IMR-90 (cell line): ENCODE results near the gene ENAM.
A peak's percentile ranks its signal among the peaks of the same experiment; 100 is the strongest.

Source experiments
- CEBPB ChIP-seq: IDR thresholded peaks from 2 replicates; pipeline ENCODE4 v1.6.1; 2012; ENCODE audit warnings: low read depth, low read length, improper control_type of control experiment
- FOS ChIP-seq: fragments of 150-350 bp; IDR thresholded peaks from 2 replicates; pipeline ENCODE4 v1.6.1; 2016; ENCODE audit warnings: low read depth, low read length
- RAD21 ChIP-seq: IDR thresholded peaks from 2 replicates; pipeline ENCODE4 v1.6.1; 2012; ENCODE audit warnings: low read length, improper control_type of control experiment
- TF ChIP-seq, protein P1 (sequence below): conservative IDR thresholded peaks from 2 replicates; pipeline ENCODE4 v1.5.1; 2012; ENCODE audit warnings: mild to moderate bottlenecking, low read depth, low read length, improper control_type of control experiment
- TF ChIP-seq, protein P2 (sequence below): fragments of 150-350 bp; IDR thresholded peaks from 2 replicates; pipeline ENCODE4 v1.6.1; 2017; ENCODE audit warnings: mild to moderate bottlenecking, antibody characterized with exemption, low read length, low read depth

DNA sequence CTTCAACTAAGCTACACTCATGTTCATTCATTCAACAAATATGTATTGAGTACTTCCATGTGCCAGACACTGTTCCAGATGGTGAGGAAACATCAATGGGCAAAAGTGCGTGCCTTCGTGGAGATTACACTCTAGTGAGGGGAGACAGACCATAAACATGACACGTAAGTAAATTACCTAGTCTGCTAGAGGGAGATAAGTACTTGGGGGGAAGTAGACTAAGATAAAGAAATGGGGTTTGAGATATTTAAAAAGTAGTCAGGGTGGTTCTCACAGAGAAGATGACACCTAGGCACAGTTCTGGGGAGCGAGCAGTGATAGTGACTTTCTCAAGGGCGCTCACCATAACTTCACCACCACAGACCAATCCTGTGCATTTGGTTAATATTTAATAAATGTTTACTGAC is 26.1 kb downstream of the ENAM start:
- TF ChIP-seq, protein P1, sequence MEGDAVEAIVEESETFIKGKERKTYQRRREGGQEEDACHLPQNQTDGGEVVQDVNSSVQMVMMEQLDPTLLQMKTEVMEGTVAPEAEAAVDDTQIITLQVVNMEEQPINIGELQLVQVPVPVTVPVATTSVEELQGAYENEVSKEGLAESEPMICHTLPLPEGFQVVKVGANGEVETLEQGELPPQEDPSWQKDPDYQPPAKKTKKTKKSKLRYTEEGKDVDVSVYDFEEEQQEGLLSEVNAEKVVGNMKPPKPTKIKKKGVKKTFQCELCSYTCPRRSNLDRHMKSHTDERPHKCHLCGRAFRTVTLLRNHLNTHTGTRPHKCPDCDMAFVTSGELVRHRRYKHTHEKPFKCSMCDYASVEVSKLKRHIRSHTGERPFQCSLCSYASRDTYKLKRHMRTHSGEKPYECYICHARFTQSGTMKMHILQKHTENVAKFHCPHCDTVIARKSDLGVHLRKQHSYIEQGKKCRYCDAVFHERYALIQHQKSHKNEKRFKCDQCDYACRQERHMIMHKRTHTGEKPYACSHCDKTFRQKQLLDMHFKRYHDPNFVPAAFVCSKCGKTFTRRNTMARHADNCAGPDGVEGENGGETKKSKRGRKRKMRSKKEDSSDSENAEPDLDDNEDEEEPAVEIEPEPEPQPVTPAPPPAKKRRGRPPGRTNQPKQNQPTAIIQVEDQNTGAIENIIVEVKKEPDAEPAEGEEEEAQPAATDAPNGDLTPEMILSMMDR: no peak
- TF ChIP-seq, protein P2, sequence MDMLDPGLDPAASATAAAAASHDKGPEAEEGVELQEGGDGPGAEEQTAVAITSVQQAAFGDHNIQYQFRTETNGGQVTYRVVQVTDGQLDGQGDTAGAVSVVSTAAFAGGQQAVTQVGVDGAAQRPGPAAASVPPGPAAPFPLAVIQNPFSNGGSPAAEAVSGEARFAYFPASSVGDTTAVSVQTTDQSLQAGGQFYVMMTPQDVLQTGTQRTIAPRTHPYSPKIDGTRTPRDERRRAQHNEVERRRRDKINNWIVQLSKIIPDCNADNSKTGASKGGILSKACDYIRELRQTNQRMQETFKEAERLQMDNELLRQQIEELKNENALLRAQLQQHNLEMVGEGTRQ: no peak
- 0 out of 2 replicates have a peak, but pooled peaks have one; percentile 1 for TF ChIP-seq CEBPB
- no peak for TF ChIP-seq RAD21
- TF ChIP-seq FOS: no peak
